NCI-H2196 (cell line): Measurements from ENCODE around the gene RHNO1.

Experiments used
- DNase-seq: peaks from one replicate; lab custom pipeline; 2025; ENCODE audit not compliant: unreplicated experiment; lab: John Stamatoyannopoulos, UW

RHNO1 gene

GRCh38 chr12:2900642-2901041 is 23.6 kb downstream of the RHNO1 start:
- no peak for DNase-seq

GRCh38 chr12:2902272-2902880 is 25.4 kb downstream of the RHNO1 start:
- peak; percentile 53 for DNase-seq

GRCh38 chr12:2904260-2904659 is 27.2 kb downstream of the RHNO1 start:
- DNase-seq = peak; percentile 2

GRCh38 chr12:2912216-2912575 is 35.2 kb downstream of the RHNO1 start:
- DNase-seq = no peak

- DNase-seq = no peak
These were observed 42.2 kb downstream of the RHNO1 start for GRCh38 chr12:2919249-2919648.

- DNase-seq = no peak
These were observed 45.3 kb downstream of the RHNO1 start for GRCh38 chr12:2922329-2922728.

GRCh38 chr12:2923057-2923456 is 46.0 kb downstream of the RHNO1 start:
- no peak for DNase-seq

- peak; percentile 7 for DNase-seq
These were observed 47.0 kb downstream of the RHNO1 start for GRCh38 chr12:2924019-2924418.

- DNase-seq = no peak
These were observed 48.4 kb downstream of the RHNO1 start for GRCh38 chr12:2925322-2925995.

GRCh38 chr12:2930865-2931264 is 53.8 kb downstream of the RHNO1 start:
- no peak for DNase-seq

- DNase-seq = no peak
These were observed 56.6 kb downstream of the RHNO1 start for GRCh38 chr12:2933586-2933985.

GRCh38 chr12:2934371-2934770 is 57.3 kb downstream of the RHNO1 start:
- DNase-seq = no peak

- no peak for DNase-seq
These were observed 59.3 kb downstream of the RHNO1 start for GRCh38 chr12:2936301-2936700.

- DNase-seq = no peak
These were observed 60.5 kb downstream of the RHNO1 start for GRCh38 chr12:2937500-2937899.
